Glutamatergic neuron (in vitro differentiated cells): ENCODE measurements around the gene KLHL2. TPM values are rescaled to one million over a fixed set of nuclear protein-coding genes. Genes with fewer than 3 reads are reported as not detected.

ENCODE experiments used
- DNase-seq: peaks from one replicate; pipeline ENCODE4 v3.0.0; 2022
- H3K27ac Mint-ChIP-seq: one replicate; pipeline ENCODE4 v1.8.0; 2020; ENCODE audit warnings: mild to moderate bottlenecking, mixed read lengths, inconsistent platforms; ENCODE audit not compliant: unreplicated experiment
- H3K27me3 Mint-ChIP-seq: one replicate; pipeline ENCODE4 v1.8.0; 2020; ENCODE audit warnings: mild to moderate bottlenecking, moderate library complexity, mixed read lengths, inconsistent platforms; ENCODE audit not compliant: unreplicated experiment
- H3K36me3 Mint-ChIP-seq: one replicate; pipeline ENCODE4 v1.8.0; 2020; ENCODE audit warnings: mild to moderate bottlenecking, mixed read lengths, inconsistent platforms; ENCODE audit not compliant: unreplicated experiment
- H3K4me1 Mint-ChIP-seq: one replicate; pipeline ENCODE4 v1.8.0; 2020; ENCODE audit warnings: mild to moderate bottlenecking, low read depth, mixed read lengths, inconsistent platforms; ENCODE audit not compliant: unreplicated experiment
- H3K4me3 Mint-ChIP-seq: one replicate; pipeline ENCODE4 v1.8.0; 2020; ENCODE audit warnings: mild to moderate bottlenecking, mixed read lengths, inconsistent platforms; ENCODE audit not compliant: unreplicated experiment
- H3K9me3 Mint-ChIP-seq: one replicate; pipeline ENCODE4 v1.8.0; 2020; ENCODE audit warnings: mild to moderate bottlenecking, moderate library complexity, mixed read lengths, inconsistent platforms; ENCODE audit not compliant: unreplicated experiment
- total RNA-seq: library from RNA; stranded (reverse); fragmentation: NEBNext Ultra II Directional; extraction: Animal tissue kit (Norgen Biotek cat#: 25700); gene quantifications from one replicate; pipeline ENCODE4 v1.2.1, GENCODE V29; 2021; ENCODE audit not compliant: unreplicated experiment
- TF ChIP-seq, protein P1 (sequence below): fragments of 200-600 bp; sonication (generic); IDR thresholded peaks from one replicate; pipeline ENCODE4 v1.5.0; 2021; ENCODE audit not compliant: partially characterized antibody, unreplicated experiment

KLHL2 gene
- total RNA-seq, 1 donor from 2014 or later = 19.7 TPM

GRCh38 chr4:165327211-165328100, 120.1 kb downstream of the KLHL2 start, which contains the start of gene MSMO1:
Gene MSMO1 (plus strand): TSS chr4:165327669. CDS start chr4:165333371, 5,702 bp downstream.
- Mint-ChIP-seq H3K36me3 (peaks cover 6% of the 10 kb centered on the region), H3K27me3 (peaks cover 2% of the 10 kb centered on the region), H3K27ac (no peak within 1 kb of the TSS), H3K9me3 (no peaks in the 10 kb centered on the region), H3K4me1 (peaks cover 17% of the 10 kb centered on the region), H3K4me3 (no peak within 1 kb of the TSS)
- TF ChIP-seq, protein P1, sequence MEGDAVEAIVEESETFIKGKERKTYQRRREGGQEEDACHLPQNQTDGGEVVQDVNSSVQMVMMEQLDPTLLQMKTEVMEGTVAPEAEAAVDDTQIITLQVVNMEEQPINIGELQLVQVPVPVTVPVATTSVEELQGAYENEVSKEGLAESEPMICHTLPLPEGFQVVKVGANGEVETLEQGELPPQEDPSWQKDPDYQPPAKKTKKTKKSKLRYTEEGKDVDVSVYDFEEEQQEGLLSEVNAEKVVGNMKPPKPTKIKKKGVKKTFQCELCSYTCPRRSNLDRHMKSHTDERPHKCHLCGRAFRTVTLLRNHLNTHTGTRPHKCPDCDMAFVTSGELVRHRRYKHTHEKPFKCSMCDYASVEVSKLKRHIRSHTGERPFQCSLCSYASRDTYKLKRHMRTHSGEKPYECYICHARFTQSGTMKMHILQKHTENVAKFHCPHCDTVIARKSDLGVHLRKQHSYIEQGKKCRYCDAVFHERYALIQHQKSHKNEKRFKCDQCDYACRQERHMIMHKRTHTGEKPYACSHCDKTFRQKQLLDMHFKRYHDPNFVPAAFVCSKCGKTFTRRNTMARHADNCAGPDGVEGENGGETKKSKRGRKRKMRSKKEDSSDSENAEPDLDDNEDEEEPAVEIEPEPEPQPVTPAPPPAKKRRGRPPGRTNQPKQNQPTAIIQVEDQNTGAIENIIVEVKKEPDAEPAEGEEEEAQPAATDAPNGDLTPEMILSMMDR = no peak
- peak; percentile 99 for DNase-seq

DNA sequence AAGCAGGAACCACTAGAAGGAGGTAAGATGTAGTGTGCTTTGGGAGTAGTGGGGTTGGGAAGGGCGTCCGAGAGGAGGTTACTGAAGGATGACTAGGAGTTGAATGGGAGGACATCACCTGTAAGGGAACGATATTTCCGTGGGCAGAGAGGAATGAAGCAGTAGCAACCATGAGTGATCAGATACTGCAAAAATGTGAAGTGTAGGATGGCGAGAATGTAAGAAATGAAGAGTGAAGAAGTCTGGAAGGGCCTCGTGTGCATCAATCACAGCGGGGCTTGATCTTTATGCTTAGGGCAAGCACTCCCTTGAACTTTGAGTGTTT, 120.7 kb downstream of the KLHL2 start:
- no peak for DNase-seq
- Mint-ChIP-seq H3K36me3 (peaks cover 6% of the 10 kb centered on the region), H3K9me3 (no peaks in the 10 kb centered on the region), H3K27ac (no peak overlapping the region), H3K4me1 (peaks cover 19% of the 10 kb centered on the region), H3K4me3 (no peak overlapping the region), H3K27me3 (peaks cover 2% of the 10 kb centered on the region)
- TF ChIP-seq, protein P1 = no peak

DNA sequence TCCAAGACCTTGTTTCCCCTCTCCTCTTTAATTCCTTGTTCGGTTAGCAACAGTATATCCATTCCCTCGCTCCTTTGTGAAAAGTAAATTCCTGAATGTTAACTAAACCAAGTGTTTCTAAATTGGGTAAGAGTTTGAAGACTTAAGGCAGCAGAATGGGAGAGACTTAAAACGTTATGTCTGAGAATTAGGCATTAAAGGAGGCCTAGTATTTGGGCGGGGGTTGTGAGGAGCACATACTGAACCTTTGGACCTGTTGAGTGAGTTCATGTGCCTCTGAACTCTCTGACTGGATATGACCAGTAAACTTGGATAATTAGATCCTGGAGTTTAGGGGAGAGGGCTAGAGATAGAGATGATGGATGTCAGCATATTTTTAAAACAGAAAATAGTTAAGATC, 121.3 kb downstream of the KLHL2 start:
- no peak for DNase-seq
- Mint-ChIP-seq H3K4me3 (no peak overlapping the region), H3K27me3 (peaks cover 2% of the 10 kb centered on the region), H3K4me1 (peaks cover 19% of the 10 kb centered on the region), H3K27ac (no peak overlapping the region), H3K9me3 (no peaks in the 10 kb centered on the region), H3K36me3 (peaks cover 6% of the 10 kb centered on the region)
- TF ChIP-seq, protein P1 = no peak

GRCh38 chr4:165330071-165330470, 122.7 kb downstream of the KLHL2 start:
- H3K4me1 Mint-ChIP-seq = peaks cover 26% of the 10 kb centered on the region

More at GRCh38 chr4:165330071-165330470, 122.7 kb downstream of the KLHL2 start:
- peaks cover 4% of the 10 kb centered on the region for H3K27me3 Mint-ChIP-seq
- H3K36me3 Mint-ChIP-seq = peaks cover 5% of the 10 kb centered on the region
- DNase-seq = no peak
- H3K27ac Mint-ChIP-seq = no peak overlapping the region
- TF ChIP-seq, protein P1 = no peak
- H3K9me3 Mint-ChIP-seq = no peaks in the 10 kb centered on the region
- H3K4me3 Mint-ChIP-seq = no peak overlapping the region
